SK-N-DZ (cell line): ENCODE measurements around the gene SKP1.

Experiments used
- DNase-seq: peaks from one replicate; pipeline ENCODE4 v3.0.0-alpha.2; 2015; ENCODE audit warnings: low spot score

The SKP1 gene

DNA sequence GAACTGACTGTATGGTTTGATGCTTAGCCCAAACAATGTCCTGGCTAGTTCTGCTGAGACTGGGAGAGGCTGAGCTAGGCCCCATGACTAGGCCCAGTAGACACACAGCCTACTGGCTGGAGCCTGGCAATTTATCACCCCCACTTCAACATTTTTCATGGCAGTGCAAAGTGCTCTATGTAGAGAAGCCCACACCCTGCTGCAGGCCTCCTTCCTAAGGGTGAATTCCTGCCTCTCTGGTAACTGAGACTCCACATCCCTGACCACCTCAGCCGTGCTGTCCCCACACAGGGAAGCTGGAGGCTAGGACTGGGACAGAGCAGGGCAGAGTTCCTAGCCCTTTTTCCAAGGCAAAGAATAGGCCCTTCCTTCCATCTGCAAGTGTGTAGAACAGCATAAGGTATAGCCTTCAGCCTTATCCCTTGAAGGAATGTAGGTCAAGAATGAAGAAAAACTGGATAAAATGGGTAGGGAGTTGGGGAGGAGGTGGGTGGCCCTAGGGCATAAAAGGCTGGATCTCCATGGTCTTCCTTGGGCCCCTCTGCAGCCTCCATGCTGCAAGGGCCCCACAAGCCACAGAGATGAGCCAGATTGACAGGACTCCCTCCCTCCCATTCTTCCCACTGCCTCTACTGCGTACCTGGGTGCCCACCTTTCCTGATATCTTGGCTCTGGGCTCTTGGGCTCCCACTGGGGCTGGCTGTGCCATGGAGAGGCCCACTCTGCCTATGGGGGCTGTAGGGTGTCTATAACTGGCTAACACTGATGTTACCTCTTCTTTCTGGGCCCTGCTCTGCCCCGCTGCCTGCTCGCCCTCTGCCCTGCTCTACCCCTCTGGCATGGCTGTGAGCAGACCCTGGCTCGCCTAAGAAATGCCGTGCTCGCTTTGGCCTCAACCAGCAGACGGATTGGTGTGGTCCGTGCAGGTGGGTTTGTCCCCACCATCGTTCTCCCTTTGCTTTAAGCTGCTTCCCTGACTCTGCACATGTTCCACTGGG is 32.5 kb downstream of the SKP1 start:
- DNase-seq = no peak

GRCh38 chr5:134143431-134143830 is 33.3 kb downstream of the SKP1 start:
- no peak for DNase-seq

DNA sequence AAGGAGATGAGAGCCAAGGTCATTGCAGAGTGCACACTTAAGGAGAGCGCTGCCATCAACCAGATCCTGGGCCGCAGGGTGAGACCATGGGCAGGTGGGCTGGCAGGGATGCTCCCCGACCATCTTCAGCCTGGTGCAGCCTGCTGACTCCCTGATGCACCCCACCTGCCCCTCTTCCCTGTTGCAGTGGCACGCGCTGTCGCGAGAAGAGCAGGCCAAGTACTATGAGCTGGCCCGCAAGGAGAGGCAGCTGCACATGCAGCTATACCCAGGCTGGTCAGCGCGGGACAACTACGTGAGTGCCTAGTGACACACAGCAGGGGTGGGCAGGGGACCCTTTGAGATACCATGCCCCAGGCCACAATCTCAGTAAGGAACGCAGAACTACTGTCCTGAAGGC is 33.9 kb downstream of the SKP1 start:
- no peak for DNase-seq

GRCh38 chr5:134142052-134142451 is 34.7 kb downstream of the SKP1 start:
- no peak for DNase-seq

DNA sequence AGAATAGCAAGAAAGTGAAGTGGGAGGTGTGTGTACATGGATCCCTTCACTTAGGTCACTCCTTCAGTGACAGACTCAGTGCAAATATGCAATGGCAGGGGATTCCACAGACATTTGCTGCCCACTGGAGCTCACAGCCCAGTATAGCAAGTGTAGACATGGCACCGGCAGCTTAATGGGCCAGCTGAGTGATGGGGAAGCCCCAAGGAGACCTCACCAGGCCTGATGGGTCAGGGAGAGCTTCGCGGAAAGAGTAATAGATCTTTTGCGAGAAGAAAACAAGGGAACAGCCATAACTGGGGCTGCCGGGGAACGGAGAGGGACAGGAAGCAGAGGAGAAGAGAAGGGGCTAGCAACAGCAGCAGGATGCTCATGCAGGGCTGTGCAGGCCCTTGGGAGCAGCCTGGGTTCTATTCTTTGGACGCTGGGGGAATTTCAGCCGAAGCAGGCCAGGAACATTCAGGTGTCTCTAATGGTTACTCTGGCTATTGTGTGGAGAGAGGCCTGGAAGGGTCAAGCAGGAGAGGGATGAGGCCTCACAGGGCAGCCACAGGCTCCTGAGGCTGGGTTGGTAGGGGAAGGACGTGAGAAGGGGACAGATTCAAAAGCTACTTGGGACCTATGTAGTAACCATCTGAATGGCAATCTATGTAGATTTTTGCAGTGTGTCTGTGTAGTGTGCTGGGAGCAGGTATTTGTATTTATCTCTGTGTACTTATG is 35.3 kb downstream of the SKP1 start:
- no peak for DNase-seq

GRCh38 chr5:134140530-134141201 is 36.1 kb downstream of the SKP1 start:
- DNase-seq = peak; percentile 61

DNA sequence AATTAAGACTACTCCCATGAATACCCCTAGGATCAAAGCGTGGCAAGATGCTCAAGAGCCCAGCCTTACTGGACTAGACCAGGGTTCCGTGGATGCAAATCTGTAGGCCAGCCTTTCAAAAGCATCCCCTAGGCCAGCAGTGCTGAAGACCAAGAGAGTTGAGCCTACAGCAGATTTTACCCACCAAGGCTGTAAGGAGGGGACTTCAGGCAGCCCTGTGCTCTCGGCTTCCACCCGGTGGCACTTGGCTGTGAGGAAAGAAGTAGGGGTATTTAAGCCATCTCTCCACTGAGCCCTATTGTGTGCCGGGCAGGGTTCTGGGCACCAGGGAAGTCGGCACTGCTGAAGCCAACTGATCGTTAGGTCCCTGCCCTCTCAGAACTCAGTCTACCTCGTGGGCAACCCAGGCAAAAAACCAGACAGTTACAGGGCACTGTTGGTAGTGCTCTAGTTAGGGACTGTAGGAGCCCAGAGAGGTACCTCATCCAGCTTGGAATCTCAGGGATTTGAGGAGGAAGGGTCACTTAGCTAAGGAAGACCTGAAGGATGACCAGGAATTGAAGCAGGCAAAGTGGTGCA is 36.8 kb downstream of the SKP1 start:
- no peak for DNase-seq

DNA sequence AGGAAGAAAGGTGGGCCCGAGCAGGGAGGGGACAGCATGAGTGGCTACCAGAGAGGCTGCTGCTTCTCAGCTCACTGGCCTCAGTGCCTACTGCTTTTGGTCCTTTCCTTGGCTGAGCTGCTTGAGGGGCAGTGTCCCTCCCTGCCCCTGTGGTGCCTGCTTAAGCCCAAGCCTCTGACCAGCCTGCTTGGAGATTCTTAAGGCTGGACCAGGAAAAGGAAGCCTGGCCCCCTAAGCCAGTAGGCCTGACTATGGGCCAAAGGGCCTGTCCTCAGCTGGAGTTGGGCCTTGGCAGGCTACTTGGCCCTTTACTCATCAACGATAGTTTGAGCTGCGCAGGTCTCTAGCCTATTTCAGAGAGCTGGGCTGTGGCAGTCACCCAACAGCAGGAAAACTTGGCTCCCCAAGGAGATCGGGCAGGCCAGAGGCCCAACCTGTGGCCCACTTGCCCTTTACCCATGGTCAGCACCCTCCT is 37.3 kb downstream of the SKP1 start:
- DNase-seq = no peak

DNA sequence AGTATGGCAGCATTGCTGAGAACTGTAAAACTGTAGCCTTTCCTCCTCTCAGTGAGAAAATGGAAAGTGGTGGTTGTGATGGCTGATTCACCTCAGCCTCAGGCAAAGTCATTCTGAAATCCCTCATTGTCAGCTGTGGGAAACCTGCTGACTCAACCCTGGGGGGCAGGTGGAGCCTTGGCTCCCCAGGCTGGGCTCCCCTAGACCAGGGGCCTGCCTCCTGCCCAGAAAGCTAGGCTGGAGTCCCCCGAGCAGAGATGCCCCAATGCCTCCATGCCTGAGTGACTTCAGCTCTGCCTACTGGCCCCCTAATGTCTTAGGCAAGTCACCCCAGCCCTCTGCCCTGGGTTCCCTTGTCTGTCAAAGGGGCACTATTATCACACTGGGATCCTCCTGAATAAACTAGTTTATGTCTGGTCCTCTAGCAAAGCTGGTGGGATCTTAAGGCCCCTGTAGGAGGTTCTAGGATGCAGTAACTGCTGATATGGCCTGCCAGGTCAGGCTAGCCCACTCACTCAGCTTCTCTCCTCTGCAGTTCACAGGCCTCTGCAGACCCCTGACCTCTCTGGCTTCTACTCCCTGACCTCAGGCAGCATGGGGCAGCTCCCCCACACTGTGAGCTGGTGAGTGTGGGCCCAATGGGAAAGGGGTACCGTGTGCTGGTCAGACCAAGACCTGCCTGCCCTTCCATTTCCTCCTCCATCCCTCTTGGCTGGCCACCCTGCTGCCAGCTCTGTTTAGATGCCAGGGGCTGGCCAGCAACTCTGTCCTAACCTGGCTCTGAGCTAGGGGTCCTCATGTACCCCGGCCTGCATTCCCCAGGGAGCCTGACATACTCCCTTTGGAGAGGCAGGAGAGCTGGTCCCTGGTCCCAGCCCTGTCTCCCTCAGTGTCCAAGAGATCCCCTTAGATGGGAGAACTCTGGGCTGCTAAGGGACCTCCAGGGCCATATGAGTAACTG is 38.1 kb downstream of the SKP1 start:
- no peak for DNase-seq

DNA sequence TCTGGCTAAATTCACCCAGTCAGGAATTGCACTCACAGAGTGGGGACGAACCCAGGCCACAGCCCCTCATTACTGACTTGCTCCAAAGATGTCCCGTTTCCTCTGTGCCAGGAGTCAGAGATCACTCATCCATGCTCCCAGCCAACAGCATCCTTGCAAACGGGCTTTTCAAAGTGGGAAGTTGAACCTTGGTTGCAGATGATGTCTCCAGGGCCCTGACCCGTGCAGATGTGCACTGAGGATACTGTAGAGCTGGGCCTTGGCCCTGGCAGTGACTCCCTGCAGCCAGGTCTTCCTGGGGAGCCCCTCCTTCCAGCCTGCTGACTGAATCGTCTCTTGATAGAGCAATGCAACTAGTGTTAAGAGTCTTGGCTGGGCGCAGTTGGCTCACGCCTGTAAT is 40.0 kb downstream of the SKP1 start:
- DNase-seq = no peak

- no peak for DNase-seq
Observed at GRCh38 chr5:134136221-134136631, 40.5 kb downstream of the SKP1 start.

DNA sequence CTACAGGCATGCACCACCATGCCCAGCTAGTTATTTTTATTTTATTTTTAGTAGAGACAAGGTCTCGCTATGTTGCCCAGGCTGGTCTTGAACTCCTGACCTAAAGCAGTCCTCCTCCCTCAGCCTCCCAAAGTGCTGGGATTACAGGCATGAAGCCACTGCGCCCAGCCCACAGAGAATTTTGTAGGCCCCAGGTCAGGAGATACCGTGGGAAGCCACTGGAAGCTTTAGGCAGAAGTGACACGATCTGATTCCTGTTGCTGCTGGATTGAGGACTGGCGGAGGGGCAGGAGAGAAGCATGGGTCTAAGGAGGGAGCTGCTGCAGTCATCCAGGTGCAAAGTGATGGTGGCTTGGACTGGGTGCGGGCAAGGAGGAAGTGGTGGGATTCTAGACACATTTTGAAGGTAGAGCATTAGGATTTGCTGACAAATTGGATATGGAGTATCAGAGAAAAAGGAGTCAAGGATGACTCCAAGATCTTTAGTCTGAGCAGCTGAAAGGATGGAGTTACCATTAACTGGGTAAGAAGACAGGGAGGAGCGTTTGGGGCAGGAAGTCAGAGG is 41.6 kb downstream of the SKP1 start:
- DNase-seq = no peak

DNA sequence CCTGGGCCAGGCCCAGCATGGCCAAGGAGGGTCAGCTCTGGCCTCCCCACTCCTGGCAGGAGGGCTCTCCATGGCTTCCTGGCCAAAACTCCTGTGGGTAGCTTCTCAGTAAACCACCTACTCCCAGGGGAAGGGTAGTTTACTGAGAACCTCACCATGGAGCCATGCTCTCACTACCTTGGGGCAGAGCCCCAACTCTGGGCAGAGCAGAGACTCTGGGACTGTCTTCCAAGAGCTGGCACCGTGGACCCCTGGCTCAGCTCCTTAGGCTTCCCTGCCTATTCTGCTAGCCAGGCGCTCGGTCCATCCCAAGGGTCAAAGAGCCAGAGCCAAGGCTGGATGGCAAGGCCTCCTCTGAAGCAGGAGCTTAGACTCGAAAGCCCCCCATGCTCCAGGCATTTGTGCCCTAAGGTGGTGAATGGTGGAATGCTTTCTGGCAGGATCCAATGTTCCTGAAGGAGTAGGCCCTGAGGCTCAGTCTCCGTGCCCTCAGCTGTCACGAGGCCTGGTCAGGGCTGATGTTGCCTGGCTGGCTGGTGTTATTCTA is 42.7 kb downstream of the SKP1 start:
- DNase-seq = no peak

DNA sequence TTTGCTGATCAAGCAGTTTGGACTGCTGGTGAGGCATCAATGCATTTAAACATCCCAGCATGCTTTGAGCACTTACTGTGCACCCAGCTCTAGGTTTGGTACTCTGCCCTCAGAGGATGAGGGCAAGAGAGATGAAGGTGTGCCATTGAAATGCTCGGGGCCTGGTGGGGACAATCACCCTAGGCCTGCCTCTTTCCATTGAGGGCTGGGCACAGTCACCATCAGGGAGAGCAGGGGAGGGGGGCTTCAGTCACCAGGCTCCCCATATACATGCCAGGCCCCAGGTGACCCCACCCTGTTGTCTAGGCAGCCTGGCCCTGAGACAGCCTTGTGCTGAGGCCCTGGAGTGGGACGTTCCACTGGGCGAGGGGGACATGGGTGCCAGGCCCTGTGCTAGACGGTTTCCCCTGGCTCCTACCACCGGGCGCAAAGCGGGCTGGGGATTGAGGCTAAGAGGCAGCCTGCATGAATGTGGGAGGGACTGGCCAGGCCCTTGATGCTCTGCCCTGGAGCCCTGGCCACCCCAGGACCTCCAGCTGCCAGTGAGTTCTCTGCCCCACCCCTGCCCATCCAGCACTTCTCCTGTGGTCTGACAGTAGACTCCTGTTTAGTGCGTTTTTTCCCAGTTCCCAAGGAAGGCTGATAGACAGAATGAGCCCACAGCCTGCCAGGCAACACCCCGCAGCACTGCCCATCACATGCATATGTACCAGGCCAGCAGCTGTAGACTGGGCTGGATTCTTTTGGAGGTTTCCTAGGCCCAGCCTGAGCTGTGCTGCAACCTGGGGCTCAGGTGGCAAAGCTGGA is 43.4 kb downstream of the SKP1 start:
- no peak for DNase-seq

GRCh38 chr5:134132372-134133187 is 44.2 kb downstream of the SKP1 start:
- no peak for DNase-seq

DNA sequence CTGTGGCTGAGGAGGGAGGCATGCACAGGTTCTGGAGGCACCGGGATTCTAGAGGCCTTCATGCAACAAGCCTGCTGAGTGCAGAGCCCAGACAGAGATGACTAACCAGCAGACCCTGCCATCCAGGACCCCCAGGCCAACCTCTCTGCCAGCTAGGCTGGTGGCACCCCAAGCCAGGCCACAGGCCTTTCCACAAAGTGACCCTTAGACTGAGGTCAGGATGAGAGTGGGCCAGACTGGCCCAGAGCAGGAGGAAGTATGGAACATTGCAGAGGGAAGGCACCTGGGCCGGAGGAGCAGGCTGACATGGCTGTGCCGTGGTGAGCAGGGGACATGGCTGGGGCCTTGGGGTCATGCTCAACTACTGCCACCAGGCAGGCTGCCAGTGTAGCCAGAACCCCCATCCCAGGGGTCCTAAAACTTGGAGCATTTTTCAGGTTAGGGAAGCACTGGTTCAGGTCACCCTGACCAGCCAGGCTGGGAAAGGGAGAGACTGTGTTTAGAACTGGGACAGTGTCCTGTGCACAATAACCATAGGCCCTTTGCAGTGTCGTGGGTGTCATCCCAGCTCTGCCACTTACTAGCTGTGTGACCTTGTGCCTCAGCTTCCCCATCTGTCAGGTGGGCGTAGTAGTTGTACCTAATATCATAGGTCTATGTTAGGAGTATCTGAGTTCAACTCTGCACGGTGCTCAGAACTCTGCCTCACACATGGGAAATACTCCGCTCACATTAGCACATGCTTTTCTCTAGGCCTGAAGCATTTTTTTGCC is 45.0 kb downstream of the SKP1 start:
- DNase-seq = no peak

- DNase-seq = no peak
Observed at GRCh38 chr5:134131165-134131564, 45.6 kb downstream of the SKP1 start.
